OCI-LY7 (cell line): ENCODE measurements around the gene CA10.

Experiments used
- CTCF ChIP-seq: fragments of 200-600 bp; sonication (generic); conservative IDR thresholded peaks from 2 replicates; pipeline ENCODE4 v1.5.1; 2014; ENCODE audit warnings: mild to moderate bottlenecking, antibody characterized with exemption, low read length, moderate library complexity, mixed read lengths
- EZH2phosphoT487 ChIP-seq: fragments of 200-600 bp; sonication (generic); IDR thresholded peaks from 2 replicates; pipeline ENCODE4 v1.6.1; 2018; ENCODE audit warnings: low read depth, borderline replicate concordance, mild to moderate bottlenecking, mixed run types, antibody characterized with exemption, low read length, moderate library complexity, mixed read lengths

- TF ChIP-seq CTCF (no peak), EZH2phosphoT487 (no peak)
Observed at GRCh38 chr17:51670899-51671298, 487.6 kb downstream of the CA10 start.
